Ectodermal cell (in vitro differentiated cells): ENCODE data around the gene MAP2K4.

Experiments
- H3K27ac ChIP-seq: 2 replicates; pipeline ENCODE4 v1.7.0; 2013; ENCODE audit warnings: mild to moderate bottlenecking, low read depth, low read length; ENCODE audit not compliant: insufficient read depth, poor library complexity, severe bottlenecking
- H3K27me3 ChIP-seq: 2 replicates; pipeline ENCODE4 v1.7.0; 2013; ENCODE audit warnings: mild to moderate bottlenecking, low read length; ENCODE audit not compliant: insufficient read depth, control insufficient read depth, poor library complexity, severe bottlenecking
- H3K36me3 ChIP-seq: one replicate; pipeline ENCODE4 v1.7.0; 2013; ENCODE audit warnings: low read length; ENCODE audit not compliant: control insufficient read depth, insufficient read depth
- H3K4me1 ChIP-seq: one replicate; pipeline ENCODE4 v1.7.0; 2013; ENCODE audit warnings: low read length; ENCODE audit not compliant: control insufficient read depth, insufficient read depth
- H3K4me3 ChIP-seq: 2 replicates; pipeline ENCODE4 v1.7.0; 2013; ENCODE audit warnings: low read depth, low read length, control low read depth; ENCODE audit not compliant: insufficient read depth
- H3K9me3 ChIP-seq: 2 replicates; pipeline ENCODE4 v1.7.0; 2013; ENCODE audit warnings: mild to moderate bottlenecking, low read length, moderate library complexity; ENCODE audit not compliant: control insufficient read depth
- WGBS, 2 experiments: methylation state at CpG; one replicate each; pipeline ENCODE4 v1.1.7; 2013; ENCODE audit warnings: missing lambda C conversion rate in 2 of 2; 5-methylcytosine and 5-hydroxymethylcytosine counted together

Gene MAP2K4

DNA sequence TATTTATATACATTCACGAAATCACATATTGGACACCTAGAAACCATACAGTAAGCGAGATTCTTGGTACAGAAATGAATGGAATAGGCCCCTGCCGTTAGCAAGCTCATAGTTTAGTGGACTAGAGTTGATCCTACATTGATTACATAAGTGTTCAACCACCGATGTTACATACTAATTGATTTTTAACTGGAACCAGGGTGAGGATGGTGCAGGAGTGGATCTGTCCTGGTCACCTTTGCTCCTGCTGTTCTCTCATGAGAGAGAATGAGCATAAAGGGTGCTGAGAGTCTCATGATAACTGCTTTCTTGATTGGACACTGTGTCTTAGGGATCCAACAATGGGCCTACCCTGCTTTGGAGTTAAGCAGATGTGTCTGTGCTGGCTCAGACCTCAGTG, 13.9 kb downstream of the MAP2K4 start:
- Histone ChIP-seq H3K36me3 (no peaks in the 10 kb centered on the region), H3K27me3 (no peaks in the 10 kb centered on the region), H3K9me3 (no peaks in the 10 kb centered on the region), H3K27ac (no peak overlapping the region), H3K4me3 (no peak overlapping the region), H3K4me1 (no peaks in the 10 kb centered on the region)
- WGBS, 2 experiments = 99 to 100% methylated on average over 4 of the region's 4 CpGs

DNA sequence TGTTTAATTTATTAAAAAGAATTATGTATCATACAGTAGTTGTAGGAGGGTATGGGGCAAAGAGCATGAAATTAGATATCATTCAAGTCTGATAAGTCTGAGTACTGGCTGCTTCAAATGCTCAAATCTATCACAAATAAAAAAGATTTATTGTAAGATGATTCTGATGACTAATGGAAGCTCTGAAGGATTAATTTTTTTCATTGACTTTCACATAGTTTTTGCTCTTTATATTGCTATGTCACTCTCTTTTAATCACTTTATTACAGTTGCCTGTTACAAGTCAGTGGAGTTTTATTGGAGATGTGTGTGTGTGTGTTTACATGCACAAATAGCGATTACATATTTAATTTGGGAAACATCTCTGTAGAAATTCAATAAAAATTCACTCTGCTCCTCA, 15.0 kb downstream of the MAP2K4 start:
- no peak overlapping the region for H3K4me3 ChIP-seq
- H3K4me1 ChIP-seq = no peaks in the 10 kb centered on the region
- no peak overlapping the region for H3K27ac ChIP-seq
- no peaks in the 10 kb centered on the region for H3K9me3 ChIP-seq
- no peaks in the 10 kb centered on the region for H3K36me3 ChIP-seq
- no peaks in the 10 kb centered on the region for H3K27me3 ChIP-seq
- no CpG with 5 or more reads among the region's 1 CpG for WGBS, 2 experiments

DNA sequence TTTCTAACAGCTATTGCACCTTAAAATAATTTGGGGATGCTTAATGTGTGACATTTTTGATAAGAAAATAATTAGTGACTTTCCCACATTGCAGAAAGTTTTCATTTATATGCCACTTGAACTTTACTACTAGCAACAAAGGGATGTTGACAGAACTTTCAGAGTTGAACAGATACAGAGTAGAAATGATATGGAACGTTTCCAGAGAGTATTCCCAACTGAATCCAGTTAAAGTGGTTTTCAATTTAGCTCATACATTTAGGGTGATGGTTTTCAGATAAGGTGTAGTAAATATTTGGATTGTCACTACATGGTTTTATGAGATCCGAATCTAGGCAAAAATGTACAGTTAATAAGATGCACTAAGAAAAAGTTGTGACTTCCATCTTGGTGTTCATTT, 17.3 kb downstream of the MAP2K4 start:
- Histone ChIP-seq H3K4me3 (no peak overlapping the region), H3K9me3 (no peaks in the 10 kb centered on the region), H3K27me3 (no peaks in the 10 kb centered on the region), H3K4me1 (no peaks in the 10 kb centered on the region), H3K27ac (no peak overlapping the region), H3K36me3 (no peaks in the 10 kb centered on the region)
- 90 to 94% methylated on average over 2 of the region's 2 CpGs for WGBS, 2 experiments

DNA sequence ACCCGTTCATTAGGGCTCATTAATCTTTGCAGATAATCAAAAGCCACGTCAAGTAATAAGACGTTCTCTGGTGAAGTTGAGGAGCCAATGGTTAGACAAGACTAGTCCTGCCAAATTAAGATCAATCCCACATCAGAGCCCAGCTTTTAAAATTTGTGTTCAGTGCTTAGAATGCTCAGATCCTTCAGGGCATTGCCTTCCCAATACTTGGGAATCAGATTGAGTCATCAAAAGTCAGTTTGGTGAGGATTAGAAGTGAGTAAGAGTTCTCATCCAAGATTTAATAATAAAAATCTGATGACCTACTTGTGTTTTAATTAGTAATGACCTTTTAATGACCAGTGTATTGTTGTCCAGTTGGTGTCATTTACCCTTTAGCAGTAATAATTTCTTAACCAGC, 19.8 kb downstream of the MAP2K4 start:
- H3K9me3 ChIP-seq = no peaks in the 10 kb centered on the region
- no peaks in the 10 kb centered on the region for H3K4me1 ChIP-seq
- no peak overlapping the region for H3K4me3 ChIP-seq
- H3K36me3 ChIP-seq = no peaks in the 10 kb centered on the region
- WGBS, 2 experiments = 94 to 95% methylated on average over 3 of the region's 3 CpGs
- H3K27ac ChIP-seq = no peak overlapping the region
- H3K27me3 ChIP-seq = no peaks in the 10 kb centered on the region

DNA sequence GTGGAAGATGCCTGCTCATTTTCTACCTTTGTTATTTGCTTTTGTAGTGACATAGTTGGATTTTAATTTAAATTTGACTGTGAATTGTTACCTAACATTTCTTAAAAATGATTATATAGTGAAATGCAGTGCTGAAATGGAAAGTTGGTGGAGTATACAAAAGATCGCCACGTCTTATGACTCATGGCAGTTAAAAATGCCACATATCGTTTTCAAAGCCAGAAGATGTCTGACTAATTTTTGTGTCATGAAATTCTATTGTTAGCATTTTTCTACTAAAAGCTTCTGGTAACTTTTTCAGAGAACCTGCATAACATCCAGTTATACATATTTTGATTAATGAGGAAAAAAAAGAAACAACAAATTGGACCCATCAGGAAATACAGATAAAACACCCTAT, 20.6 kb downstream of the MAP2K4 start:
- WGBS, 2 experiments = 98 to 100% methylated on average over 3 of the region's 3 CpGs
- Histone ChIP-seq H3K4me1 (peaks cover under 1% of the 10 kb centered on the region), H3K9me3 (no peaks in the 10 kb centered on the region), H3K4me3 (no peak overlapping the region), H3K27ac (no peak overlapping the region), H3K27me3 (no peaks in the 10 kb centered on the region), H3K36me3 (no peaks in the 10 kb centered on the region)

DNA sequence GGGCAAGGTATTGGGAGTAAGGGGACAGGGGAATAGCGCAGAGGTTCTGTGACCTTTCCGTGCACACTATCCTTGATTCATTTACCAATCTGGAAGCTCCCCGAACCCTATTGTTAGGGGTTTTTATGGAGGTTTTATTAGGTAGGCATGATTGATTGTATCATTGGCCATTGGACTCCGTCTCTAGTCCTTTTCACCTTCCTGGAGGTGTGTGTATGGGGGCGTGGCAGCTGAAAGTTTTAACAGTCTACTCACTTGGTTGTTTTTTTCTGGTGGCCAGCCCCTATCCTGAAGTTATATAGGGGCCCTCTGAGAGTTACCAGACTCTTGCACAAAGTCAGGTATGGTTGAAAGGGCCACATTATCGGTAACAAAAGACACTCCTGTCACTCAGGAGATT, 23.0 kb downstream of the MAP2K4 start:
- no peaks in the 10 kb centered on the region for H3K36me3 ChIP-seq
- H3K27me3 ChIP-seq = no peaks in the 10 kb centered on the region
- H3K4me3 ChIP-seq = no peak overlapping the region
- H3K27ac ChIP-seq = no peak overlapping the region
- 96% methylated on average over 6 of the region's 6 CpGs for WGBS, 2 experiments
- no peaks in the 10 kb centered on the region for H3K9me3 ChIP-seq
- peaks cover 8% of the 10 kb centered on the region for H3K4me1 ChIP-seq

DNA sequence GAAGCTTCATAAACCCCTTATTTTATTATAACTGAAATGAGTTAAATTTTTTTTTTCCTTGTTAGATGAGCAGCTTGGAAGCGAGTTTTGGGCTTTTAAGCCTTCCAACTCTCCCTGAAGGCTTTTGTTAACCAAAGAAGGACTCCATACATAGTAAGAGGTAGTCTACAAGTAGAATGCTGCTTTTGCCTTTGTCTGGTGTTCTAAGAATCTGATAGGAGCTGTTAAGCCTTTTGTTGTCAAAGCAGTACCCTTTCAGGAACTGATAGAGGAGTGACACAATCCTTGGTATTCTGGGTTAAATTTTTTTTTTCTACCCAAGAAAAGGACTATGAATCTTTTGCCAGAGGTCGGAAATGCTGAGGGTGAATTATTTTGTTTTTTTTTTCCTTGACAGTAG, 26.1 kb downstream of the MAP2K4 start:
- H3K4me3 ChIP-seq = no peak overlapping the region
- peaks cover 8% of the 10 kb centered on the region for H3K4me1 ChIP-seq
- H3K27me3 ChIP-seq = no peaks in the 10 kb centered on the region
- H3K27ac ChIP-seq = no peak overlapping the region
- H3K9me3 ChIP-seq = no peaks in the 10 kb centered on the region
- no peaks in the 10 kb centered on the region for H3K36me3 ChIP-seq
- WGBS, 2 experiments = 30 to 39% methylated on average over 2 of the region's 2 CpGs

DNA sequence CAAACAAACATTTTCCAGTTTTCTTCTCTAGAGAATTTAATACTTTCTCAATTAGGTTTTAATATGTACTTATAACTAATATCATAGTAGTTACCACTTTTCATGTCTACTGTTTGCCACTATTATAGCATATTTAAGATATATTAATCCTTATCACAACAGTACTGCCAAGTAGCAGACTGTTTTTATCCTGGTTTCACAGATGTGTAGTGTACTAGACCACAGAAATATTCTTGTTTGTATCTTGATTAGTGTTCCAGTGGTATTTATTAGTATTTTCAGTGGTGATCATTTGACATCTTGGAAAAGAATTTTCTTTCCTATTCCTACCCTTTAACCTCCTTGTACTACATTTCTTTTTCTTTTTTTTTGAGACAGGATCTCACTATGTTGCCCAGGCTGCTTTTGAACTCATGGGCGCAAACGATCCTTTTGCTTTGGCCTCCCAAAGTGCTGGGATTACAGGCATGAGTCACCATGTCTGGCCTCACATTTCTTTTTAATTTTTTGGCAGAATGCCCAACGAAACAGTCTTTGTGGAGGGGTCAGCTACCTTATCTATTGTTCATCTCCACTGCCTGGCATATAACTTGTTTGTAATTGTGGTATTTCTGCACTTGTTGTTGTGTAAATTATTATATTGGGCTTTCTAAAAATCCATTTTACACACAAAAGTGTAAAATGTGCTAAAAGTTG, 27.2 kb downstream of the MAP2K4 start:
- Histone ChIP-seq H3K4me1 (peaks cover 8% of the 10 kb centered on the region), H3K4me3 (no peak overlapping the region), H3K36me3 (no peaks in the 10 kb centered on the region), H3K27me3 (no peaks in the 10 kb centered on the region), H3K27ac (no peak overlapping the region), H3K9me3 (no peaks in the 10 kb centered on the region)
- 90 to 96% methylated on average over 3 of the region's 3 CpGs for WGBS, 2 experiments

DNA sequence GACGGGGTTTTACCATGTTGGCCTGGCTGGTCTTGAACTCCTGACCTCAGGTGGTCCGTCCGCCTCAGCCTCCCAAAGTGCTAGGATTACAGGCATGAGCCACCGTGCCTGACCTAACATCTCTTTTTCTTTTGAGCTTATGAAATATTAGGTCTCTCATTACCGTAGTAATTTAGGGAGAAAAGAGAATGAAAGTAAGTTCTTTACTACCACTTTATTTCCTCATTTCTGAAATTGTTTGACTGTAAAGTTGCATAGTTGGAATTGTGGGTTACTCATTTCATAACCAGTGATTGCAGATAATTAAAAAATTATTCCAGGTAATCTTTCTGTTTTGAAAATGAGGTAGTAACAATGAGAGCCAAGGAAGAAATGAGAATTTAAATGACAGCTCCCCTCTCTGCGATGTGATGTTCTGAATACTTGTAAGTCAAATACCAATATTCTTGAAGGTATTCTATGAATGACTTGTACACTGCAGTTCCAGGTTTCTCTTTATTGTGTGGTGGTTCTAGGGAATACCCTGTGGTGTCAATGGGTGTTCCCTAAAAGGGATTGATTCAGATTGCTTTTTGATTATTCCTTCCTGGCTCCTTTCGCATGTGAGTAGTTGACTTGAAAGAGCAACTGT, 28.3 kb downstream of the MAP2K4 start:
- Histone ChIP-seq H3K4me3 (no peak overlapping the region), H3K27me3 (no peaks in the 10 kb centered on the region), H3K4me1 (peaks cover 8% of the 10 kb centered on the region), H3K36me3 (no peaks in the 10 kb centered on the region), H3K27ac (no peak overlapping the region), H3K9me3 (no peaks in the 10 kb centered on the region)
- 92 to 93% methylated on average over 6 of the region's 7 CpGs for WGBS, 2 experiments

DNA sequence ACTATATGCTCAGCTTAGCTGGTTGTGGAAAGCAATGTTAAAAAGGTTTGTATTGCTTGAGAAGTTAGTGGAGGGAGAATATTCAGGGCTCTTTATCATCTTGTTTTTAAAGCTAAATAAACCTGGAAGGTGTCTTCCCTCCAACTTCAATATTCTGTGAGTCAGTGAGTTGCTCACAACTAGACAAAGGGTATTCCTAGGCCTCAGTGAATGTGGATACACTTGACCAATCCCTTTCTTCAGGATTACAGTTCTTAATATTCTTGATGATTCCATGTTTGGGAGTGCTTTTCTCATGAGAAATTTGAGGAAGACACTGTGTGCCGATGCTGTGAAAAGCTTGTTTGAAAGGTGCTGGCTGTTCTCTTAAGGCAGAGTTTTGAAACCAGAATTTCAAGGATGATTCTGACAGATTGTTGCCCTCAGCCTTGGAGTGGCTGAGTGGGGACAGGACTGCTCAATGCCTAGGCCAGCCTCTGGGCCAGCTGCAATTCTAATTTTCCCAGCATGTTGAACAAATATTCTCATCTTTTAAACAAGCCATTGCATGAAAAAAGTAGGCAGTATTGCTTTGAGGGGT, 30.1 kb downstream of the MAP2K4 start:
- H3K4me3 ChIP-seq = no peak overlapping the region
- no peaks in the 10 kb centered on the region for H3K36me3 ChIP-seq
- no peaks in the 10 kb centered on the region for H3K9me3 ChIP-seq
- no peaks in the 10 kb centered on the region for H3K27me3 ChIP-seq
- WGBS, 2 experiments = 91 to 96% methylated on average over 1 of the region's 1 CpG
- H3K27ac ChIP-seq = no peak overlapping the region
- peaks cover 8% of the 10 kb centered on the region for H3K4me1 ChIP-seq
